ENCODE measurements around the gene PPM1H.

The PPM1H gene

GRCh38 chr12:62844915-62845314 is 90.0 kb downstream of the PPM1H start:
- Histone ChIP-seq H3K27me3 (ENCODE audit: insufficient read depth, low read length, poor library complexity, severe bottlenecking) (no peaks in the 10 kb centered on the region), H3K4me1 (ENCODE audit: insufficient read depth, low read length, poor library complexity, severe bottlenecking) (peaks cover 34% of the 10 kb centered on the region), H3K4me2 (ENCODE audit: low read depth, low read length, poor library complexity, severe bottlenecking) (no peak overlapping the region), H3K79me2 (ENCODE audit: insufficient read depth, low read length) (peaks cover 27% of the 10 kb centered on the region; the same call in 1 of the 2 replicates), H3K9ac (ENCODE audit: low read depth, low read length, poor library complexity, severe bottlenecking) (no peak overlapping the region), H3K9me3 (ENCODE audit: insufficient read depth, low read depth, low read length) (no peaks in the 10 kb centered on the region), H4K20me1 (ENCODE audit: insufficient read depth, low read length, poor library complexity, severe bottlenecking) (no peaks in the 10 kb centered on the region), H3K9me2 (replicated peaks; ENCODE audit: low read depth, low read length) (no peaks in the 10 kb centered on the region), H3K36me3 (ENCODE audit: insufficient read depth, low read length) (no peaks in the 10 kb centered on the region), H3K4me3 (ENCODE audit: low read length, poor library complexity, severe bottlenecking) (no peak overlapping the region), H3F3A (ENCODE audit: low read depth) (no peaks in the 10 kb centered on the region), H2AFZ (ENCODE audit: low read length) (no peak overlapping the region)
- TF ChIP-seq EZH2phosphoT487 (IDR thresholded peaks at IDR 0.05; ENCODE audit: borderline replicate concordance), result no peak

- H3K79me2 ChIP-seq (ENCODE audit: insufficient read depth, low read length), result peaks cover 26% of the 10 kb centered on the region; the same call in 1 of the 2 replicates
- H3K9me2 ChIP-seq (replicated peaks; ENCODE audit: low read depth, low read length), result no peaks in the 10 kb centered on the region
- no peak overlapping the region for H3K4me2 ChIP-seq (ENCODE audit: low read depth, low read length, poor library complexity, severe bottlenecking)
- no peak for TF ChIP-seq EZH2phosphoT487 (IDR thresholded peaks at IDR 0.05; ENCODE audit: borderline replicate concordance)
- TF ChIP-seq CTCF (conservative IDR thresholded peaks at IDR 0.05; ENCODE audit: low read length), result no peak
- H2AFZ ChIP-seq (ENCODE audit: low read length), result no peak overlapping the region
- peaks cover 37% of the 10 kb centered on the region for H3K4me1 ChIP-seq (ENCODE audit: insufficient read depth, low read length, poor library complexity, severe bottlenecking)
- H3K4me3 ChIP-seq (ENCODE audit: low read length, poor library complexity, severe bottlenecking), result no peak overlapping the region
- H3F3A ChIP-seq (ENCODE audit: low read depth), result no peaks in the 10 kb centered on the region
- H3K36me3 ChIP-seq (ENCODE audit: insufficient read depth, low read length), result no peaks in the 10 kb centered on the region
- no peak overlapping the region for H3K9ac ChIP-seq (ENCODE audit: low read depth, low read length, poor library complexity, severe bottlenecking)
- no peaks in the 10 kb centered on the region for H3K9me3 ChIP-seq (ENCODE audit: insufficient read depth, low read depth, low read length)
- H3K27me3 ChIP-seq (ENCODE audit: insufficient read depth, low read length, poor library complexity, severe bottlenecking), result no peaks in the 10 kb centered on the region
- H4K20me1 ChIP-seq (ENCODE audit: insufficient read depth, low read length, poor library complexity, severe bottlenecking), result no peaks in the 10 kb centered on the region
Observed at GRCh38 chr12:62843716-62844115, 91.2 kb downstream of the PPM1H start.

GRCh38 chr12:62841846-62842245 is 93.1 kb downstream of the PPM1H start:
- no peaks in the 10 kb centered on the region for H3K27me3 ChIP-seq (ENCODE audit: insufficient read depth, low read length, poor library complexity, severe bottlenecking)

More at GRCh38 chr12:62841846-62842245, 93.1 kb downstream of the PPM1H start:
- H3K9me3 ChIP-seq (ENCODE audit: insufficient read depth, low read depth, low read length), result no peaks in the 10 kb centered on the region
- H3K4me3 ChIP-seq (ENCODE audit: low read length, poor library complexity, severe bottlenecking), result no peak overlapping the region
- H3K9ac ChIP-seq (ENCODE audit: low read depth, low read length, poor library complexity, severe bottlenecking), result no peak overlapping the region
- no peaks in the 10 kb centered on the region for H3K9me2 ChIP-seq (replicated peaks; ENCODE audit: low read depth, low read length)
- TF ChIP-seq CTCF (conservative IDR thresholded peaks at IDR 0.05; ENCODE audit: low read length), result no peak
- TF ChIP-seq EZH2phosphoT487 (IDR thresholded peaks at IDR 0.05; ENCODE audit: borderline replicate concordance), result no peak
- H3K4me2 ChIP-seq (ENCODE audit: low read depth, low read length, poor library complexity, severe bottlenecking), result no peak overlapping the region
- no peak overlapping the region for H2AFZ ChIP-seq (ENCODE audit: low read length)
- no peaks in the 10 kb centered on the region for H3F3A ChIP-seq (ENCODE audit: low read depth)
- H3K36me3 ChIP-seq (ENCODE audit: insufficient read depth, low read length), result no peaks in the 10 kb centered on the region
- peaks cover 30% of the 10 kb centered on the region for H3K4me1 ChIP-seq (ENCODE audit: insufficient read depth, low read length, poor library complexity, severe bottlenecking)
- peaks cover 23% of the 10 kb centered on the region; the same call in 1 of the 2 replicates for H3K79me2 ChIP-seq (ENCODE audit: insufficient read depth, low read length)
- H4K20me1 ChIP-seq (ENCODE audit: insufficient read depth, low read length, poor library complexity, severe bottlenecking), result no peaks in the 10 kb centered on the region

Measured in Loucy (cell line).